Measurements from ENCODE around the gene LEMD2. TPM values are rescaled to one million over a fixed set of nuclear protein-coding genes. Genes with fewer than 3 reads are reported as not detected.

The LEMD2 gene
- total RNA-seq, 1 experiment from 2014 or later: 65.9 TPM

GRCh38 chr6:33784787-33785186, 4.1 kb downstream of the LEMD2 start:
- TF ChIP-seq CTCF (conservative IDR thresholded peaks at IDR 0.05) (no peak), EZH2 (IDR thresholded peaks at IDR 0.05; ENCODE audit: low read depth) (no peak)
- DNase-seq: no peak
- H3K27ac ChIP-seq: no peak overlapping the region
- H3K4me2 ChIP-seq: no peak overlapping the region
- CTCF ChIA-PET: no interaction called here
- H3K36me3 ChIP-seq (ENCODE audit: low read depth): peaks cover 24% of the 10 kb centered on the region
- POLR2A ChIA-PET (ENCODE audit: unreplicated experiment): no interaction called here
- no peaks in the 10 kb centered on the region for H3K9me2 ChIP-seq (ENCODE audit: insufficient read depth)
- peaks cover 43% of the 10 kb centered on the region for H3K79me2 ChIP-seq (ENCODE audit: low read depth)
- no peak overlapping the region for H2AFZ ChIP-seq
- H3F3A ChIP-seq (ENCODE audit: insufficient read depth, low read depth): peaks cover 30% of the 10 kb centered on the region
- no peaks in the 10 kb centered on the region for H3K9me3 ChIP-seq (ENCODE audit: insufficient read depth, low read depth)
- no peak overlapping the region for H3K4me3 ChIP-seq
- H3K4me1 ChIP-seq (replicated peaks; ENCODE audit: insufficient read depth): peaks cover 50% of the 10 kb centered on the region
- no TSS peak for BruUV-seq (replicated peaks)
- H4K20me1 ChIP-seq (ENCODE audit: insufficient read depth): peaks cover 13% of the 10 kb centered on the region
- H3K27me3 ChIP-seq (ENCODE audit: insufficient read depth, low read depth): no peaks in the 10 kb centered on the region
- intact Hi-C loops (cut with micrococcal nuclease; ENCODE audit: unreplicated experiment): loop anchor here (10.0 kb wide), 1 partner anchor 460 kb away; the partner anchor contains the start of gene SMIM29

- Histone ChIP-seq H2AFZ (no peak overlapping the region), H3K79me2 (ENCODE audit: low read depth) (peaks cover 43% of the 10 kb centered on the region), H3K9me3 (ENCODE audit: insufficient read depth, low read depth) (no peaks in the 10 kb centered on the region), H3K27ac (no peak overlapping the region), H3K9me2 (ENCODE audit: insufficient read depth) (no peaks in the 10 kb centered on the region), H3K4me3 (no peak overlapping the region), H3K27me3 (ENCODE audit: insufficient read depth, low read depth) (no peaks in the 10 kb centered on the region), H3K4me1 (replicated peaks; ENCODE audit: insufficient read depth) (peaks cover 44% of the 10 kb centered on the region), H3K36me3 (ENCODE audit: low read depth) (peaks cover 32% of the 10 kb centered on the region), H3K4me2 (no peak overlapping the region), H4K20me1 (ENCODE audit: insufficient read depth) (peaks cover 13% of the 10 kb centered on the region), H3F3A (ENCODE audit: insufficient read depth, low read depth) (peaks cover 30% of the 10 kb centered on the region)
- POLR2A ChIA-PET (ENCODE audit: unreplicated experiment): no interaction called here
- intact Hi-C loops (cut with micrococcal nuclease; ENCODE audit: unreplicated experiment): loop anchor here (10.0 kb wide), 1 partner anchor 461 kb away; the partner anchor contains the start of gene SMIM29
- no TSS peak for BruUV-seq (replicated peaks)
- CTCF ChIA-PET: no interaction called here
- no peak for DNase-seq
- TF ChIP-seq EZH2 (IDR thresholded peaks at IDR 0.05; ENCODE audit: low read depth) (no peak), CTCF (conservative IDR thresholded peaks at IDR 0.05) (no peak)
Observed at GRCh38 chr6:33783781-33784520, 5.0 kb downstream of the LEMD2 start.

- TF ChIP-seq CTCF (conservative IDR thresholded peaks at IDR 0.05): no peak
- TF ChIP-seq EZH2 (IDR thresholded peaks at IDR 0.05; ENCODE audit: low read depth): no peak
- H3K4me2 ChIP-seq: peak overlapping the region; percentile 49; the same call in 1 of the 2 replicates
- no peak overlapping the region for H3K4me3 ChIP-seq
- POLR2A ChIA-PET (ENCODE audit: unreplicated experiment): interaction anchor here (0.5 kb wide), 1 partner anchor 251 kb away, joined by 11 read pairs; no protein-coding TSS in a partner anchor
- no peaks in the 10 kb centered on the region for H3K9me2 ChIP-seq (ENCODE audit: insufficient read depth)
- BruUV-seq (replicated peaks): no TSS peak
- H3F3A ChIP-seq (ENCODE audit: insufficient read depth, low read depth): peaks cover 25% of the 10 kb centered on the region
- peak overlapping the region; percentile 53 for H3K27ac ChIP-seq
- H3K36me3 ChIP-seq (ENCODE audit: low read depth): peaks cover 38% of the 10 kb centered on the region
- peaks cover 10% of the 10 kb centered on the region for H4K20me1 ChIP-seq (ENCODE audit: insufficient read depth)
- peaks cover 41% of the 10 kb centered on the region for H3K4me1 ChIP-seq (replicated peaks; ENCODE audit: insufficient read depth)
- CTCF ChIA-PET: no interaction called here
- no peaks in the 10 kb centered on the region for H3K9me3 ChIP-seq (ENCODE audit: insufficient read depth, low read depth)
- H2AFZ ChIP-seq: no peak overlapping the region
- H3K79me2 ChIP-seq (ENCODE audit: low read depth): peaks cover 35% of the 10 kb centered on the region
- intact Hi-C loops (cut with micrococcal nuclease; ENCODE audit: unreplicated experiment): loop anchor here (10.0 kb wide), 1 partner anchor 462 kb away; the partner anchor contains the start of gene SMIM29
- no peak for DNase-seq
- no peaks in the 10 kb centered on the region for H3K27me3 ChIP-seq (ENCODE audit: insufficient read depth, low read depth)
Observed at GRCh38 chr6:33782561-33782960, 6.4 kb downstream of the LEMD2 start.

Measured in PC-9 (cell line).